B cell (primary cell): Measurements from ENCODE around the gene ZNF469. TPM values are rescaled to one million over a fixed set of nuclear protein-coding genes. Genes with fewer than 3 reads are reported as not detected.

Experiments
- ATAC-seq: fragments of 200-7000 bp; cut with Tn5 transposase; one replicate; pipeline ENCODE4 v1.10.0; 2021; ENCODE audit warnings: low read depth, mild to moderate bottlenecking, moderate number of reproducible peaks, moderate library complexity
- CTCF ChIA-PET: fragments of 350-600 bp; sonication (Branson Sonifier 250); formaldehyde crosslinking; loops from one replicate; lab custom pipeline; 2021; ENCODE audit warnings: antibody characterized with exemption, inconsistent platforms; lab: Charles Lee
- POLR2A ChIA-PET: fragments of 350-600 bp; sonication (Branson Sonifier 250); formaldehyde crosslinking; loops from one replicate; lab custom pipeline; 2021; ENCODE audit warnings: antibody characterized with exemption; lab: Charles Lee
- DNase-seq: peaks from one replicate; pipeline ENCODE4 v3.0.0; 2013
- H2AFZ ChIP-seq: 2 replicates; pipeline ENCODE4 v1.6.1; 2012; ENCODE audit warnings: mild to moderate bottlenecking, low read depth, low read length; ENCODE audit not compliant: insufficient read depth, poor library complexity, severe bottlenecking
- H3K27ac ChIP-seq, 2 donors: 1 replicate in 1 of 2; 2 replicates in 1 of 2; pipeline ENCODE4 v1.5.1; 2012 to 2013; ENCODE audit warnings: low read length in 2 of 2, mild to moderate bottlenecking in 2 of 2, moderate library complexity in 1 of 2
- H3K27me3 ChIP-seq, 4 experiments: fragments of 200-600 bp in 1 of 4; sonication (generic) in 1 of 4; replicated peaks in 1 of 4; 1 replicate in 2 of 4; 2 replicates in 2 of 4; pipeline versions ENCODE4 v1.6.1 to v1.7.0; 2013 to 2016; ENCODE audit warnings: low read length in 3 of 4, mild to moderate bottlenecking in 2 of 4, mixed read lengths in 1 of 4, moderate library complexity in 1 of 4; ENCODE audit not compliant: insufficient read depth in 4 of 4, control insufficient read depth in 3 of 4; ENCODE audit errors: control extremely low read depth in 1 of 4
- H3K36me3 ChIP-seq, 2 experiments: replicated peaks in 1 of 2; 1 replicate in 1 of 2; 2 replicates in 1 of 2; pipeline versions ENCODE4 v1.6.1 to v1.7.1; 2013; ENCODE audit warnings: low read length in 1 of 2; ENCODE audit not compliant: insufficient read depth in 2 of 2, control insufficient read depth in 1 of 2; ENCODE audit errors: control extremely low read depth in 1 of 2, extremely low read depth in 1 of 2
- H3K4me1 ChIP-seq, 2 donors: fragments of 200-600 bp in 1 of 2; sonication (generic) in 1 of 2; 1 replicate in 1 of 2; 2 replicates in 1 of 2; pipeline versions ENCODE4 v1.5.1 to v1.6.1; 2013 to 2017; ENCODE audit warnings: low read length in 2 of 2; ENCODE audit not compliant: control insufficient read depth in 2 of 2, insufficient read depth in 2 of 2
- H3K4me2 ChIP-seq: replicated peaks from 2 replicates; pipeline ENCODE3; 2012; ENCODE audit warnings: mild to moderate bottlenecking, low read depth, low read length; ENCODE audit not compliant: poor library complexity, severe bottlenecking
- H3K4me3 ChIP-seq, 5 experiments: fragments of 200-600 bp in 1 of 5; sonication (generic) in 1 of 5; 1 replicate in 3 of 5; 2 replicates in 2 of 5; pipeline versions ENCODE4 v1.5.1 to v1.7.0; 2011 to 2016; ENCODE audit warnings: low read length in 4 of 5, mild to moderate bottlenecking in 4 of 5, low read depth in 2 of 5, control low read depth in 1 of 5, moderate library complexity in 1 of 5; ENCODE audit not compliant: insufficient read depth in 1 of 5; ENCODE audit errors: control extremely low read depth in 1 of 5, extremely low read depth in 1 of 5
- H3K79me2 ChIP-seq: fragments of 200-600 bp; sonication (generic); one replicate; pipeline ENCODE4 v1.6.0; 2016; ENCODE audit warnings: low read length; ENCODE audit not compliant: control insufficient read depth, insufficient read depth
- H3K9ac ChIP-seq: fragments of 200-600 bp; sonication (generic); 2 replicates; pipeline ENCODE4 v1.6.1; 2017; ENCODE audit warnings: mild to moderate bottlenecking, low read length, moderate library complexity
- H3K9me3 ChIP-seq, 3 donors: one replicate each; pipeline versions ENCODE4 v1.6.1 to v1.7.1; 2013; ENCODE audit warnings: low read length in 2 of 3; ENCODE audit not compliant: control insufficient read depth in 2 of 3, insufficient read depth in 1 of 3; ENCODE audit errors: control extremely low read depth in 1 of 3
- H4K20me1 ChIP-seq: 2 replicates; pipeline ENCODE4 v1.6.0; 2012; ENCODE audit warnings: mild to moderate bottlenecking, low read length; ENCODE audit not compliant: insufficient read depth, control insufficient read depth, poor library complexity, severe bottlenecking
- H3K27ac Mint-ChIP-seq: one replicate; pipeline ENCODE4 v1.8.0; 2021; ENCODE audit warnings: mixed read lengths
- H3K27me3 Mint-ChIP-seq: one replicate; pipeline ENCODE4 v1.8.0; 2021; ENCODE audit warnings: mixed read lengths
- H3K4me1 Mint-ChIP-seq: one replicate; pipeline ENCODE4 v1.8.0; 2021; ENCODE audit warnings: mixed read lengths
- H3K4me3 Mint-ChIP-seq: one replicate; pipeline ENCODE4 v1.8.0; 2021; ENCODE audit warnings: mixed read lengths
- H3K9me3 Mint-ChIP-seq: one replicate; pipeline ENCODE4 v1.8.0; 2022; ENCODE audit warnings: mixed read lengths; ENCODE audit not compliant: insufficient read depth
- CTCF ChIP-seq: fragments of 200-600 bp; IDR thresholded peaks from one replicate; pipeline ENCODE4 v1.8.0; 2022; ENCODE audit warnings: antibody characterized with exemption, mild to moderate bottlenecking
- EZH2 ChIP-seq: IDR thresholded peaks from 2 replicates; pipeline ENCODE4 v1.6.1; 2012; ENCODE audit warnings: borderline replicate concordance, low read depth, mild to moderate bottlenecking, moderate library complexity, low read length; ENCODE audit not compliant: insufficient read depth, poor library complexity, severe bottlenecking
- WGBS: methylation state at CpG from one replicate; pipeline ENCODE4 v1.1.5; 2013; ENCODE audit warnings: missing lambda C conversion rate; ENCODE audit not compliant: insufficient coverage; 5-methylcytosine and 5-hydroxymethylcytosine counted together
- intact Hi-C: fragments of 100-400 bp; cut with micrococcal nuclease; formaldehyde crosslinking; loops from one replicate; pipeline ENCODE4 v1.10.0; 2022
- polyA plus RNA-seq: library from polyadenylated mRNA; depleted of rRNA; stranded (reverse); fragments of >200 nt; gene quantifications from 2 replicates; pipeline ENCODE4 v1.2.3, GENCODE V29; 2012
- total RNA-seq, 2 donors: library from RNA; stranded (reverse); fragments of 120-200 nt in 1 of 2; gene quantifications; 1 replicate in 1 of 2; 2 replicates in 1 of 2; pipeline versions ENCODE4 v1.2.3 to v1.2.4, GENCODE V29; 2013 to 2022

ZNF469 gene
- total and polyA plus RNA-seq, 2 donors (not counting 1 experiment from before 2014, with no cell fraction given): 0.25 to 5.9 TPM

- ATAC-seq (no peak), DNase-seq (no peak)
- Histone ChIP-seq H3K9me3 (peaks cover 0 to 21% (median 0%) of the 10 kb centered on the region in 3 donors), H3K27ac (no peak overlapping the region), H3K36me3 (no peaks in the 10 kb centered on the region), H3K4me2 (no peak overlapping the region), H4K20me1 (no peaks in the 10 kb centered on the region), H3K4me1 (peaks cover 0 to 11% of the 10 kb centered on the region in 2 donors), H3K9ac (no peak overlapping the region), H2AFZ (no peak overlapping the region), H3K4me3 (no peak overlapping the region), H3K27me3 (no peaks in the 10 kb centered on the region), H3K79me2 (no peaks in the 10 kb centered on the region)
- TF ChIP-seq CTCF: no peak
- TF ChIP-seq EZH2: no peak
- POLR2A ChIA-PET: no interaction called here
- Mint-ChIP-seq H3K4me3 (no peak overlapping the region), H3K27me3 (no peaks in the 10 kb centered on the region), H3K9me3 (no peaks in the 10 kb centered on the region), H3K27ac (no peak overlapping the region), H3K4me1 (peaks cover 17% of the 10 kb centered on the region)
- WGBS: 93% methylated on average over 27 of the region's 32 CpGs
- intact Hi-C loops: no loop called here
- CTCF ChIA-PET: no interaction called here
These were observed 36.8 kb upstream of the ZNF469 start for GRCh38 chr16:88345721-88346560.
